ENCODE measurements around the gene PVALEF. TPM values are rescaled to one million over a fixed set of nuclear protein-coding genes. Genes with fewer than 3 reads are reported as not detected.
A peak's percentile ranks its signal among the peaks of the same experiment; 100 is the strongest.

PVALEF gene
- total RNA-seq, 1 donor from 2014 or later: not detected

DNA sequence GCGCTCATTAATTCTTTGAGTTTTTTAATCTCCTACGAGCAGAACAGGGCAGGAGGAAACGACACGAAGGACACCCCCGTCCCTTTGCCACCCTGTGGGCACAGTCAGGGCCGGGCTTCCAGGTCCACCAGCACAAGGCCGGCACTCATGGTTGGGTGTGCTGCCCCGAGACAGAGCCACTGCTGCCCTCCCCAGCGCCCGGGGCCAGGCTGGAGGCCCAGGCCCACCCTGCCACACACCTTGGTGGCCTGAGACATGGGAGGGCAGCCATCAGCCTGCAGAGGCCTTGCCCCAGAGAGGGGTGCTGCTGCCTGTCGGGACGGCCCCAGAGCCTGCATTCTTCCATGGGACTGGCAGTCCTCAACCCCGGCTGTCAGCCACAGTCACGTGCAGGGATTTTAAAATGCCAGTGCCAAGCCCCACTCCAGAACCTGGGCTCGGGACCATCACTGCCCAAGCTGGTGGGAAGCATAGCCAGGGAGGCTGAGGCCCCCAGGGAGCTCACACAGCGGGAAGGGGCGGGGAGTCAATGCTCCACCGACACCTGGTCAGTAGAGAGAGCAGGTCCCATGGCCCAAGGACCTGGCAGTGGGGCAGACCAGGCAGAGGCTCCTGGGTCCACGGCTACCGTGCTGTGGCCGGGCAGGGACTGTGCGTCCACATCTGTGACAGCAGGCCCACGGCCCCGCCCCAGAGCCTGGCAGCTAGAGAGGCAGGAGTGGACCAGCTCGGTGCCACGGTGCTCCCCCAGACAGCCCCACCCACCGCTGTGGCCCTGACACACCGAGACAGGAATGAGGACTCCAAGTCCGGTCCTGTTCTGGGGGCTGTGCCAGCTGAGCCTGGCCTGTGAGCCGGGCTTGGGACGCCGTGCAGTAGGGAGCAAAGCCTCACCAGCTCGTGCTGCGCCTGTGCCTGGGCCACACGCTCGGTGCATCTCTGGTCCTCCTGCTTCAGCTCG lies 29.9 kb downstream of the PVALEF start:
- DNase-seq (ENCODE audit: low read depth): no peak

GRCh38 chr17:81195941-81196495 lies 30.7 kb downstream of the PVALEF start:
- DNase-seq (ENCODE audit: low read depth): no peak

GRCh38 chr17:81196505-81197408 lies 31.4 kb downstream of the PVALEF start:
- no peak for DNase-seq (ENCODE audit: low read depth)

DNA sequence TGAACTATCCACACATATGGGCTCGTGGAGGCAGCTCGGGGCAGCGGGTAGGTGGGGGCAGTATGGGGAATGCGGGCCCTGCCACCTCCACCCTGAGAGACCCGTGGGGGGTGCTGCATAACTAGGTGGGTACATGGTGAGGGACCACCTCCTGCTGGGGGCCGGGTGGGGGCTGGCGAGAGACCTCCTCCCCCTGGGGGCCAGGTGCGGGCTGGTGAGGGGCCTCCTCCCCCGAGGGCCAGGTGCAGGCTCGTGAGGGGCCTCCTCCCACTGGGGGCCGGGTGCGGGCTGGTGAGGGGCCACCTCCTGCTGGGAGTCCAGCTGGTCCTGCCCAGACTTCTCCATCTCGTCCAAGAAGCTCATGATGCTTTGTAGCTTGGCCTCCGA lies 32.1 kb downstream of the PVALEF start:
- no peak for DNase-seq (ENCODE audit: low read depth)

GRCh38 chr17:81197831-81198490 lies 32.7 kb downstream of the PVALEF start:
- DNase-seq (ENCODE audit: low read depth): no peak

- DNase-seq (ENCODE audit: low read depth): no peak
Measured at GRCh38 chr17:81198826-81199481, 33.6 kb downstream of the PVALEF start.

GRCh38 chr17:81199482-81199830 lies 34.1 kb downstream of the PVALEF start:
- DNase-seq (ENCODE audit: low read depth): no peak

DNA sequence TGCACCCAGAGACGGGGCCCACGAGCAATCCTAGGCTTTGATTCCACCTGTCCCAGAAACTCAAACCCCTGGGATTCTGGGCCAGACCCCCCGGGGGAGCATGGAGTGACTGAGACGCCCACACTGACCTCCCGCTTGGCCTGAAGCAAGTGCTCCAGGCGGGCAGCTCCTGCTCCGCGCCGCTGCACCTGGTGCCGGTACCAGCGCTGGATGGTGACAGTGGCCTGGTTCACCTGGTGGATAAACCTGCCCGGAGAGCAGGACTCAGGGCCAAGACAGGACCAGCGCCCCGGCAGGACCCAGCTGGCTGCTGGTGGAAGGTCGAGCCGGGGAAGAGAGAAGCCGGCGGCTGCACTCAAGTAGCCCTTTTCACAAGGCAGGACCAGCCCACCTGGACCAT lies 34.9 kb downstream of the PVALEF start:
- DNase-seq (ENCODE audit: low read depth): no peak

GRCh38 chr17:81200695-81201580 lies 35.6 kb downstream of the PVALEF start:
- peak; percentile 78 for DNase-seq (ENCODE audit: low read depth)

GRCh38 chr17:81202318-81202717 lies 37.0 kb downstream of the PVALEF start:
- no peak for DNase-seq (ENCODE audit: low read depth)

DNA sequence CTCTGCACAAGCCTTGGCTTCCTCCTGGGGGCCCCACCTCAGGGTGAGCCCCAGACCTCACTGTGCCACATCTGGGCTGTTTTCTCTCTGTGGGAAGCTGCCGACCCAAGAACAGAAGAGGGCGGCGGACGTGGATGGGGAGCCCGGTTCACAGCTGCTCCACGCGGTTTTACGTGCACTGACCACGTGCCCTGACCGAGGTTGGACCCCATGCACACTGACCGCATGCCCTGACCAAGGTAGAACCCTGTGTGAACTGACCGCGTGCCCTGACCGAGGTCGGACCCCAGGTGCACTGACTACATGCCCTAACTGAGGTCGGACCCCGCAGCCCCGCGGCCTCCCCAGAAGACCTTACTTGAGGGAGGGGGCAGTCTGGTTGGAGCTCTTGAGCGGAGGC lies 37.8 kb downstream of the PVALEF start:
- DNase-seq (ENCODE audit: low read depth): no peak

- no peak for DNase-seq (ENCODE audit: low read depth)
Measured at GRCh38 chr17:81204578-81204977, 39.3 kb downstream of the PVALEF start.

- no peak for DNase-seq (ENCODE audit: low read depth)
Measured at GRCh38 chr17:81206166-81206565, 40.9 kb downstream of the PVALEF start.

GRCh38 chr17:81206657-81207056 lies 41.4 kb downstream of the PVALEF start:
- DNase-seq (ENCODE audit: low read depth): no peak

- peak; percentile 53 for DNase-seq (ENCODE audit: low read depth)
Measured at GRCh38 chr17:81207610-81208581, 42.6 kb downstream of the PVALEF start.

DNA sequence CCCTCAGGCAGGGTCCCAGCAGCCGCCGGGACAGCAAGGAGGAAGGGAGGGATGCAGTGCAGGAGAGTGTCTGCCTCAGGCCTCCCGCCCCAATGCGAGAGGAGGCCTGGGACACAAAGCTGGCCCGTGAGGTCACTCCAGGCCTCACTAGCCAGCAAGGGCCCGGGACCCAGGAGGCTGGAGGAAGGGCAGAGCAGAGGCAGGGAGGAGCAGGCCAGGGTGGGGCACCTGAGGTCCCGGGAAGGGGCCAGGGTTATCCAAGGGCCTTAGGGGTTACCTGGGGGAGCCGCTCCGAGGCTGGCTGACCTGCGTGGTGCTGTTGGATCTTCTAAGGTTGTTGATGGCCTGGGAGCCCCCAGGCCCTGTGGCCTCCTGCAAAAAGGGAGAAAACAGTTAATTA lies 43.3 kb downstream of the PVALEF start:
- no peak for DNase-seq (ENCODE audit: low read depth)

DNA sequence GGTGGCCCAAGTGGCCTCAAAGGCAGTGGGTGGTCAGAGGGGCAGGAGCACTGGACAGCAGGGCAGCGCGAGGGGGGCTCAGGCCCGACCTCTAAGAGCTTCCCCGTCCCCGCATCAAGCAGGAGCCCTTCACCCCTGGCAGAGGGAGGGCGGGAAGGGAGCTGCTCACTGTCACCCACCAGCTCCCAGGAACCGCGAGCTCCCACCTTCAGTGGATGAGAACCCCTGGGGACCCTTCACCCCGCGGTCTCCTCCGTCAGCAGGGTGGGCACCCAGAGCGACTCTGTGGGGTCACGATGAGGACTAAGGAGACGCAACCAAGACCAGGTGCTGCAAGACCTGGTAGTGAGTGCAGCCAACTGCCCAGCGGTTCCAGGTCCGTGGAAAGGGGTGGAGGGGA lies 43.8 kb downstream of the PVALEF start:
- no peak for DNase-seq (ENCODE audit: low read depth)

DNA sequence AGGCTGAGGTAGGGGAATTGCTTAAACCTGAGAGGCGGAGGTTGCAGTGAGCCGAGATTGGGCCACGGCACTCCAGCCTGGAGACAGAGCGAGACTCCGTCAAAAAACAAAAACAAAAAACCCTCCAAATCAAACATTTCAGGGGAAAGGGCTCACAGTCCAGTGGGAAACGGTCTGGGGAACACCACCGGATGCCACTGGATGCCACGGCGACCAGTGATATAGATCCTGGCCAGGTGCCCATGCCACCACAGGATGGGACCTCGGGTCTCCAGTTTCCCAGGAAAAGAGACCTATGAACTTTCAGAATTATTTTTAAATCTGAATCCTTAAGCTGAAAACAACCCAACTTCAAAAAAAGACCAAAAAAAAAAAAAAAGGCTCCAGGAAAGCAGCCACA lies 45.2 kb downstream of the PVALEF start:
- DNase-seq (ENCODE audit: low read depth): no peak

DNA sequence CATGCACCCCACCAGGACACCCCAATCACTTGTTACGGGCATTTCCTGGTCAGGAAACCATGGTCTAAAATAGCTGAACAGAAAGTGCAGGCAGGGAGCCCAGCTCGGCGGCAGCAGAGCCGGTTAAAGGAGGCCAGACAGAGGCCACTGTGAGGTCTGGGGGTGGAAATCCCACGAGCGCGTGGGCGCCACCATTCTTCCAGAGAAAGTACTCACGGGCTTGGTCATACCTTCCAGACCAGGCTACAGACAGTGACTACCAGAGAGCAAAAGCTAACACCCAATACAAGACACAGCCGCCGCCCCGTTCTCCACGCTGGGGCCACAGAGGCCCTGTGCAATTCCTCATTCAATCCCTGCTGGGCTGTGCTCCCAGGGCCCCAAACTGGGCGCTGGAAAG lies 45.6 kb downstream of the PVALEF start:
- DNase-seq (ENCODE audit: low read depth): no peak
